GM19452 (cell line): ENCODE data around the gene ZNF281.
A peak's percentile ranks its signal among the peaks of the same experiment; 100 is the strongest.

Experiments used
- ATAC-seq: cut with Tn5 transposase; IDR thresholded peaks from one replicate; pipeline ENCODE4 v1.9.1; 2021; ENCODE audit not compliant: unreplicated experiment

ZNF281 gene

GRCh38 chr1:200392625-200393185, 17.1 kb downstream of the ZNF281 start:
- no peak for ATAC-seq

GRCh38 chr1:200391747-200392146, 18.1 kb downstream of the ZNF281 start:
- no peak for ATAC-seq

DNA sequence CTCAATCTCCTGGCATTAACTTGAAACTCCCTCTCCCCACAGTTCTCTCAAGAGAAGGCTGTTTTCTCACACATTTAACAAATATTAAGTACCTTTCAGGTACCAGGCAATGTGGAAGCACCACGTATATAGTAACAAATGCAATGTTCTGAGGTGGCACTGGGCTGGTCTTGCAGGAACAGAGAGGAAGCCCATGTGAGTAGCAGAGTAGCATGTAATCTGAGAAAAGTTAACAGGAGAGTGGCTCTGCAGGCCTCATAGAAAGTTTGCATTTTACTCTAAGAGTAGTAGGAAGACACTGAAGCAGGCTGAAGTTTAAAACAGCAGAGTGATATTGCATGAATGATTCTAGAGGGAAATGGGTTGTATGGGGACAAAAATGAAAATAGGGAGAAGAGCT, 21.0 kb downstream of the ZNF281 start:
- no peak for ATAC-seq

- no peak for ATAC-seq
Measured at GRCh38 chr1:200386416-200386815, 23.4 kb downstream of the ZNF281 start.

DNA sequence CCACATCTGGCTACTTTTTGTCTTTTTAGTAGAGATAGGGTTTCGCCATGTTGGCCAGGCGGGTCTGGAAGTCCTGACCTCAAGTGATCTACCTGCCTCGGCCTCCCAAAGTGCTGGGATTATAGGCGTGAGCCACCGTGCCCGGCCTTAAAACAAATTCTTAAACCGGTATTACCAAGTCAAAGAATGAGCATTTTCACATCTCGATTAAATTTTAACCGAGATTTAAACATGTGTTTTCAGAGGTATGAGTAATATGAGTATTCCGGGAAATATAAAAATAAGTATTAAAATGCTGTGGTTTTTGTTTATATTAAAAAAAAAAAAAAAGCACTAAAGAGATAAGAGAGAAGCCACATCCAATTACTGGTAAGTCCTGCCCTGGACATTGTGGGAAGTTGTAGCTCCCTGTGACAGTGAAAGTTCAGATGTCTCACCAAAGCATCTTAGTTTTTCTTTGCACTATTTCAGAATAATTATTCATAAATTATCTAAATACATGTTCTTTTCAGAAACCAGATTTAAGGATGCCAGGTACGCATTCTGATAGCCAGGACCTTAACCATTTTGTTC, 24.9 kb downstream of the ZNF281 start:
- no peak for ATAC-seq

GRCh38 chr1:200381256-200381984, 28.4 kb downstream of the ZNF281 start:
- ATAC-seq: no peak

GRCh38 chr1:200380589-200381021, 29.2 kb downstream of the ZNF281 start:
- ATAC-seq: peak; percentile 77

DNA sequence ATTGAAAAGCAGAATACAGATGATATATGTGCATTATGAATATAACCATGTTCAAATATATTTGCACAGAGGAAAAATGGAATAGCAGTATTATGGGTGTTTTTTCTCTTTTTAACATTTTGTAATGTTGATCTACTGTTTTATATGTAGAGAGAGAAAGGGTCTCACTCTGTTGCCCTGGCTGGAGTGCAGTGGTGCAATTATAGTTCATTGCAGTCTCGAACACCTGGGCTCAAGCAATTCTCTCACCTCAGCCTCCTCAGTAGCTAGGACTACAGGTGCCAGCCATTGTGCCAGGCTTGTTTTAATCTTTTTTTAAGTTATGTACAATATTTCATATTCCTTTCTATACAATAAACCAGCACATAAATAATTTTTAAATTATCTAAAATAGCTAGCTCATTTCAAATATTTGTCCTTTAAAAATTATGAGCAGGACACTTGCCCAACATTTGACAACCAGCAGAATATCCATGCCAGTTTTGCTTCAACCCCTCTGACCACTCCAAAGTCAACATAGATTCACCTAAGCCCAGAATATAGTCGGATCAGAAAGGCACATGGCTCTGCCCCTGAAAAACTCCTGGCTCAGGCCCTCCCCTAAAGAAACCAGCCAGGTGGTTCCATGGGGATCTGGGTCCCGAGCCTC, 29.8 kb downstream of the ZNF281 start:
- no peak for ATAC-seq

DNA sequence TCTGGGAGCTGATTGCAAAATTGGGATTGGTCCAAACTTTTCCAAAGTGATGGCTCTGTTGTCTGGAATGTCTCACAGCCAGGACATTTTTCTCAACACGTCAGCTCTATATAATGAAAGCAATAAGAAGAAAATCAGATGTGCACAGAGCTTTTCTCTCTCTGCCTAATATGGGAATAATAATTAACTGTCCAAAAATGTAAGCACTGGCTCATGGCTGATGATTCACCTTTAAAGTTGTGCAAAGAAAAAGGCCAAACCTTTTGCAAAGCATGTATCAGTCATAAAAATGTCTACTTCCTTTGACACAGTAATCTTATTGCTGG, 30.4 kb downstream of the ZNF281 start:
- no peak for ATAC-seq

GRCh38 chr1:200378096-200378495, 31.7 kb downstream of the ZNF281 start:
- no peak for ATAC-seq

DNA sequence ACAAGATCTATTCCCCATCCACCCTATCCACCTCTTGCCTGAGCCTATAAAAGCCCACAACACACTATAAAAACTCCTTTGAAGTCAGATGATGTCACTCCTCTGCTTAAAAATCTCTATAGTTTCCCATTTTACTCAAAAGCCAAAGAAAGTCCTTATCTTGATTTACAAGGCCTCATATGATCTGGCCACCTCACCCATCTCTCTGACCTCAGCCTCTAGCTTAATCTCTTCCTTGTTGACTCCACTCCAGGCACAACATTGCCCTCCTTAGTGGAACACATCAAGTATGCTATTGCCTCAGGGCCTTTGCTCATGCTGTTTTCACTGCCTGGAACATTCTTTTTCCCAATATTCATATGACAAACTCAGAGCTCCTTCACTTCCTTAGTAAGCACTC, 33.3 kb downstream of the ZNF281 start:
- no peak for ATAC-seq

- ATAC-seq: no peak
Measured at GRCh38 chr1:200374569-200375295, 35.1 kb downstream of the ZNF281 start.

DNA sequence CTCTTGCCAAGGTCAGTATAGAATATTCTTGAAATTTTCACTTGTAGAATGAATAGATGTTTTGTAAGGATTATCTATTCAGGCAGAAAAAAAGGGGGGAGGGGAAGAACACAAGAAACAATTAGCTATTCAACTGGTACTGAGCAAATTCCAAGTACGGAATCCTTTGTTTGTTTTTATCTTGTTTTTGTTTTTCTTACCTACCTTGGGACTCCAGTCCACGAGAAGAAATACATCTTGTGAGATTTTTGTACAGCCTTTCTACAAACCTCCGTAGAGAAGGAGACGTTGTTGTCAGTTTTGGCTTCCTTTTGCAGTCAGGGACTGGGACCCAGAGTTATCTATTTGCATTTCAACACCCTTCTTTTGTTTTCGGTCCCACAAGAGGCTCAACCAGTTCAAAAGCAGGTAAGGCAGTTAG, 36.0 kb downstream of the ZNF281 start:
- ATAC-seq: no peak

- ATAC-seq: no peak
Measured at GRCh38 chr1:200372885-200373181, 37.0 kb downstream of the ZNF281 start.

- no peak for ATAC-seq
Measured at GRCh38 chr1:200372095-200372884, 37.5 kb downstream of the ZNF281 start.

- no peak for ATAC-seq
Measured at GRCh38 chr1:200369706-200370105, 40.1 kb downstream of the ZNF281 start.

GRCh38 chr1:200369131-200369530, 40.7 kb downstream of the ZNF281 start:
- ATAC-seq: no peak

DNA sequence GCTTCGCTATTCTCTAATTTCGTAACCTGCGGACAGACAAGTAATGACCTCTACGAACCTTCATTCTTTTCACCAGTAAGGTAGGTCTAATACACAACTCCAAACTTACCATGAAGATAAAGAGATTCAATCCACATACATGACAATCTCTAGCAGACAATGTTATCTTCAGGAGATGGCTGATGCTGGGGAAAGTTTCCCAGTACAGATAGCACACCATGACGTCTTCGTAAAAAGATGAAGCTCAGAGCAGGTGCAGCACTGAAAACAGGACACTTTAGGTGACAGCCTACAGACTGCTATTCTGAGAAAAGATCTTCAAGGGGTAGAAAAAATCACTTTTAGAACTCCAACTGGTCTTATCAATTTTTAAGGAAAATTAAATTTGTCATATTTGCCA, 41.3 kb downstream of the ZNF281 start:
- ATAC-seq: no peak

GRCh38 chr1:200367841-200368534, 41.8 kb downstream of the ZNF281 start:
- ATAC-seq: no peak

DNA sequence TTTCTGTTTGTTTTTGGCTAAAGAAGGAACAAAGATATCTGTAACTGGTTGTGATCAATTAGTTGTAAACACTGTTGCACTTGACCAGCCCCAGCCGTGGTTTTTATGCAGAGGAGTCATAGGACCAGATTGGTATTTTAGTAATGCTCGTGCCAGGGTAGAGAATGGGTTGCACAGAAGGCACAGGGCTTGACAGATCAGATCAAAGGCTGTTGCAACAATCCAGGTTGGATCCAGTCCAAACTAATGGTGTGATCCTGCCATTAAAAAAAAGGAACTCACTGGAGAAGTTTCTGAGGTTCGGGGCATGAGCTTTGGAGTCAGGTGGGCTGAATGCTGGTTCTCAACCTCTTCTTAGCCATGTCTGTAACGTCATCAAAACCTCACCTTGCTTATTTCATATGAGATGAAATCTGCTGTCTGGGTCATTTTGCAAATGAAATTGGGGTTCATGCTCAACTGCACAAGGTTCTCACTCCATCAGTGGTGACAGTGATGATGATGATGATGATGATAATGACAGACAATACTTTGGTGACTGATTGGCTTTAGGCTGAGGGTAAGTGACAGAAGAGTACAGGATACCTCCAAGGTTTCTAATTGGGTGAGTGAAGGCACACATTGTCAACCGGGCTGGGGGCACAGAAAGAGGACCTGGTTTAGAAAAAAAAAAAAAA, 43.1 kb downstream of the ZNF281 start:
- ATAC-seq: no peak
